Activated CD8-positive, alpha-beta memory T cell treated with anti-CD3 and anti-CD28 coated beads for 1 hour (primary cell): ENCODE results near the gene SPEM3.

Experiments used
- DNase-seq, 2 donors: peaks; one replicate each; pipeline ENCODE4 v3.0.0-alpha.2; 2020; ENCODE audit warnings: low read depth in 1 of 2; ENCODE audit errors: extremely low read depth in 1 of 2

Gene SPEM3

DNA sequence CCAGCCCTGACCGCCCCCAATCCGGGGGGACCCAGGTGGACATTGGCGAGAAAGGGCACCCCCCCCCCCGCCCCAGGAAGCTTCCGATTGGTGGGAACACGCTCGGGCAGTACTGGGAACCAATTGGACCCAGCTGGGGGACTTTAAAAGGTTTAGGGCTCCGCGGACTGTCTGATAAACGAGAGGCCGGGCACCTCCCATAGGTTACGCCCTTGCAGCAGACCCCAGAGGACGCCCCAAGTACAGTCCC is 25.0 kb upstream of the SPEM3 start:
- no peak for DNase-seq

DNA sequence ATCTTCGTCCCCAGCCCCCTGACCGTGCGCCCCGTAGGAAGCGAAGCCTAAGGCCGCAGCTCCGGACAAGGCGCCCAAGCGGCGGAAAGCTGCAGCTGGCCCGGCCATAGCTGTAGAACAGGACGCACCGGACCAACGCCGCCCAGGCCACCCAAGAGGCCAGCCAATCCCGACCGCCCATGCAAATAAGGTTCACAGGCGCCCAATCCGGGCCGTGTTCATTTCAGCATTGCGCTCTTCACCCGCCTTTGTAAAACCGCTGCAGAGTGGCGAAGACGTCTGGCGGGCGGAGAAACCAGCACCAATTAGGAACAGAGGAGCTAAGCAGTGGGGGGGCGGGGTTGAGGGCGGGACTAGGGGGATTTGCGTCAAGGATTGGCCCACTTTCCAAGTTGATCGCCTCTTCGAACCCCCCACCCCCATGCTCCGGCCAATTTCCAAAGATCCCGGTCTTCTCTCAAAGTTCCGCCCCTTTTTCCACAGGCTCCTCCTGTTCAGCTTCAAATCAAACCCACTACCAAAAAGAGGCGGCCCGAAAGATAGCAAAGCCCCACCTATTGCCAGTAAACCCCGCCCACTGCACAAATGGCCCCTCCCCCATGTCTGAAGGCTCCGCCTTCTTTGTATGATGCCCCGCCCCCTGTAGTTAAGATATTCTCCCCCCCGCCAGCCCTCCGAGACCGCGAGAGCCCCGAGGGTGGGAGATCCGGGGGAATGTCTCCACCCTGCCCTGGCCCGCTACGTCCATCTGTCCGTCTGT is 24.5 kb upstream of the SPEM3 start, which contains the start of gene TMEM256:
TSS of gene TMEM256 (minus strand) at position 121 of the 760 bp plus-strand sequence. CDS start at position 108, 13 bp downstream.
- peak; percentile 87 to 90 for DNase-seq

DNA sequence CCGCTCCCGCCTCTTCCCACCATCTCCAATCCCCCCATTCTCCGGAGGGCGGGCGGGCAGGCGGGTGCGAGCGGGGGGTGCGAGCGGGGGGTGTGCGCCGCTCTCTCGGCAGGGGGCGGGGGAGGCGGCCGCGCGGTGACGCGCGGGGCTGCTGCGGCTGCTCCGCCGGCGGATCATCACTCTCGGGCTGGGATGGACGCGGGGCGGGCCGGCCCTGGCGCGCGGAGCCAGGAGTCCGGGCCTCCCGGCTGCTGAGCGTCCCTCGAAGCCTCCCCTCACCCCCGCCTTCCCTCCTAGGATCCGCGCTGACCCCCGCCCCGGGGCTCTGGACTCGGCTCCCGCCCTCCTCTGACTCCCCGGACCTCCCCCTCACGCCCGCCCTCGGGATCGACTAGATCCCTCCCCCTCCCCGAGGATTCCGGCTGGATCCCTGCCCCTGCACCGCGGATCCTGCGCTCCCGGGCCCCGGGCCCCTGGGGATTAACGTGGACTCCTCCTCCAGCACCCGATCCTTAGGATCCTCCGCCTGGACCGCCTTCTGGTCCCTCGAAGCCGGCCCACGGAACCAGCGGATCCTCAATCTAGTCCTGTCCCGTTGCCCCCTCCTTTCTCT is 23.8 kb upstream of the SPEM3 start:
- DNase-seq = peak; percentile 41 to 65

DNA sequence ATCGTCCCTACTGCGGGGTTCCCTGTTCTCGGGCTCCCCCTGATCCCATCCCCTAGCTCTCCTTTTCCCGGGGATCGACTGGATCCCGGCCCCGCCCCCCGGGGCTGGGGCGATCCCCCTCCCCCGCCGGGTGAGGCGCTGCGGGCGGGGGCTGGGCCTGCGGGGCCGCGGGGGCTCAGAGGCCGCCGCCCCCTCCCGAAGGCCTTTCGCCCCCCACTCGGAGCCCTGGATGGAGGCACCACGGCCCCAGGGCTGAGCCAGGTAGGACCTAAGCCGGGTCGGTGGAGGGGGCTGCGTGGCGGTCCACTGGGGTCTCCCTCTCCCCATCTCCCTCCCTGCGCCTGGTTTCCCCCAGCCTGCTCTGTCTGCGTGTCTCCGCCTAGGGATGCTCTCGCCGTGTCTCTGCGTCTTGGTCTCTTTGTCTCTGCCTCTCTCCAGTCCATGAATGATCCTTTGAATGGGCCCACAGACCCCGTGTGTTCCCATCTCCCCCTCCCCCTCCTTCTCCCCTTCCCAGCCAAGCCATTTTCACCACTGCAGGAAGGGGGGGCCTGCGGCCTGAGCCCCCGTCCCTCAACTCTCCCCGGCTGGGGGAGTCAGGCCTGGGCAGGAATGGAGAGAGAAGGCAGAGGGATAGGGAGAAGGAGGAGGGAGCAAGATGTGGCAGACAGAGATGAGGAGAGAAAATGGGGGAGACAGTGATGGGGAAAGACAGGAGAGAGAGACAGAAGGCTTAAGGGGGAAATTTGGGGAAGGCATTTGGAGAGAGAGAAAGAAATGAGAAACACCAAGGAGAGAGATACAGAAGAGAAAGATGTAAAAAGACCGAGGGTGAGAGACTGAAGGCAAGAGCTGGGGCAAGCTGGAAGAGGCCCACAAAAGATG is 23.1 kb upstream of the SPEM3 start:
- no peak for DNase-seq

DNA sequence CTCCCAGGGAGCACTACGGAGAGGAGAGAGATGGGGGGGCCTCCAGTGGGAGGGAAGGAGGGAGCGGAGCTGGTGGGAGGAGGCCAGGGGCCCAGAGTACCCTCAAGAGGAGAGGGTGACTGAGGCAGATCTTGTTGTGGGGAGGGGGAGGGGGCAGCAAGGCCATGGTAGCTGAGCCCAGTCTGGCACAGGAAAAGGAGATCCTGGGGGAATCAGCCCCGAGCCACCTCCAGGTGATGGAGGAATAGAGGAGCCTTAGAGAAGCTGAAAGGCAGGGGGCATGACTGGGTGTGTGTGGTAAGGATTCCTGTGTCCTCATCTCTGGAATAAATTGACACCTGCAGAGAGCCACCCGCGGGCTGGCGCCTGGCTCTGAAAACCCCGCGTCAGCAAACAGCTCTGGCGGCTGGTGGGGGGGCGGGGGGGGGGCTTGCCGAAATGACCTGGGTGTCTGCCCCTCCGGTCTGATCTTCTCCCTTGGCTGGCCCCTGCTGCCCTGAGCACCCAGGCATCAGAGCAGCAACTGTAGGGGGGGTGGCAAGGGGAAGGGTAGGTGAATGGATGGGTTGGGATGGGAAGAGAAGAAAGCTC is 22.3 kb upstream of the SPEM3 start:
- DNase-seq = no peak

DNA sequence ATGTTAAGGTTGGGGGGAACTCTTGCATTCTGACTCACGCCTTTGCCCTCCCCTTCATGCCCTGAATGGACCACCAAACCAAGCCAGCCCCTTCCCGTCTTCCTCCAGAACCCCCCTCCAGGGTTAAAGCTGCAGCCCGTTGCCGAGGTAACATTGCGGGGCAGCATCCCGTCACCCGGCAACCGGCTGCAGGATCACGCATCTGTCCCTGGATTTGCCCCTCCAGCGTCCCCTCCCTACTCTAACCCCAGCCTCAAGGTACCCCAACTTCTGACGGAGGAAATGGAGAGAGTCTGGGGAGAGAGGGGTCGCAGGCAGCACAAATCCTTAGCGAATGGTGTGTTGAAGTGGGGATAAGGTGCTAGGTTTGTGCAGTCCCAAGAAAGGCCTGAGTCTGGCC is 21.6 kb upstream of the SPEM3 start:
- no peak for DNase-seq

DNA sequence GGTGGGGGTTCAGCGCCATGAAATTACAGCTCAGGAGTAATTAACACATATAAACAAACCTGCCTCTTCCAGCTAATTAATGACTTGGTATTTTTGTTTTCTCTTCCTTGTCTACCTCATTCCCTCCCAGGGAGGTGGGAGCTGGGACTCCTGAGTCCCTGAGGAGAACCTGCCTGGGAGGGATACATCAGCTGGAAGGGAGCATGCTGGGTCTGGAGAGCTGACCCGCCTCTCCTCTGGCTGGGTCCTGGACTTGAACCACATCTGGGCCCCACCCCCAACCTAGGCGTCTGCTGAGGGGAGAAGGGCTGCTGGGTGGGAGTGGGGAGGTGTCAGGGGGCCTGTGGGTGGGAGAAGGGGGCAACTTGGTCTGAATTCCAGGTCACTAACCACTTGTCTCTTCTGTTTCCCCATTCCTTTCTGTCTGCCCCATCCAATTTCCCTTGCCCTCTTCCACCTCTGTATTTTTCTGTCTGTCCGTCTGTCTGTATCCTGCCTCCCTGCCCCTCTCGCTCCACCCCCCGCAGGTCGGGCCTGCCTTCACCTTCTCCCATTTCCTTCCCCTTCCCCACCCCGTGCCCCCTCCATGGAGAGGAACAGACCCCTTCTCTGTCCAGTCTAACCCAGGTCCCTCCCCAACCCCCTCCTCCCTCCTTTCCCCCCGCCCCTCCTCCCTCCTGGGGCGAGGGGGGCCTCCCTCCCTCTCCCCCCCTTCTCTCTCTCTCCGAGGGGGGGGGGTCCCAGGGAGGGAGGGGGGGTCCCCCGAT is 21.0 kb upstream of the SPEM3 start, which contains the start of gene NLGN2:
TSS of gene NLGN2 (plus strand) at position 361 of the 767 bp plus-strand sequence. CDS start 411 bp downstream, outside the sequence.
- DNase-seq = no peak

DNA sequence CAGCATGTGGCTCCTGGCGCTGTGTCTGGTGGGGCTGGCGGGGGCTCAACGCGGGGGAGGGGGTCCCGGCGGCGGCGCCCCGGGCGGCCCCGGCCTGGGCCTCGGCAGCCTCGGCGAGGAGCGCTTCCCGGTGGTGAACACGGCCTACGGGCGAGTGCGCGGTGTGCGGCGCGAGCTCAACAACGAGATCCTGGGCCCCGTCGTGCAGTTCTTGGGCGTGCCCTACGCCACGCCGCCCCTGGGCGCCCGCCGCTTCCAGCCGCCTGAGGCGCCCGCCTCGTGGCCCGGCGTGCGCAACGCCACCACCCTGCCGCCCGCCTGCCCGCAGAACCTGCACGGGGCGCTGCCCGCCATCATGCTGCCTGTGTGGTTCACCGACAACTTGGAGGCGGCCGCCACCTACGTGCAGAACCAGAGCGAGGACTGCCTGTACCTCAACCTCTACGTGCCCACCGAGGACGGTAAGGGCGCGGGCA is 20.4 kb upstream of the SPEM3 start:
- no peak for DNase-seq

DNA sequence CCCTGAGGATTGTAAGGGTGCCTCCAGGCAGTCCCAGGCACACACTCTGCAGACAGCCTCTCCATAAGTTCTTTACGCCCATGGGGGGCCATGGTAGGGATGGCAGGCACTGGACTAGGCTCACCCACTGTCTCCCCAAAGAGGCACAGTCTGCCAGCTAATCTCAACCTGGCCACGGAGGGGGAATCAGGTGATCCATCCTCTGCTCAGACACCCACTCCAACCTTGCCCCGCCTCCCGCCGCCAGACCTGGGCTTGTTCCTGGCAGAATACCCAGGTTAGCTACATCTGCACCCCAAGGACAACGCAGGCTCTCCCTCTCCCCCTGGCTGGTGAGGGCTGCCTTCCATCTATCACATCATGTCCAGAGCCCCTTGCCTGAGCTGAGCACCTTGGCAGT is 19.8 kb upstream of the SPEM3 start:
- DNase-seq = no peak

DNA sequence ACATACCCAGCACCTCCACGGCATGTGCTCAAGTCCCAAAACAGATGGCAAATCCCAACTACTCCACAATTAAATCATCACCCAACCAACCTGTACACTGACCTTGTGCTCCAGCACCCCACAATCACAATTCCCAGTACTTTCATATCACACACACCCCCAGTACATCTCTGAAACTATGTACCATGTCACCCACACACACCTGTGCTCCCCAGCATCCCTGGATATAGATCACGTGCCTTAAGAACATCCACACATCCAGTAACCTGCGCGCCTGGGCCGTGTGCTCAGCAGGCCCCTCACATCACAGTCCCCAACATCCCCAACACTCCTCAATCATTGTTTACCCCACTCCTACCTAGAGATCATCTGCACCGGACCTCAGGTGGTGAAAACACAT is 18.9 kb upstream of the SPEM3 start:
- DNase-seq = no peak

DNA sequence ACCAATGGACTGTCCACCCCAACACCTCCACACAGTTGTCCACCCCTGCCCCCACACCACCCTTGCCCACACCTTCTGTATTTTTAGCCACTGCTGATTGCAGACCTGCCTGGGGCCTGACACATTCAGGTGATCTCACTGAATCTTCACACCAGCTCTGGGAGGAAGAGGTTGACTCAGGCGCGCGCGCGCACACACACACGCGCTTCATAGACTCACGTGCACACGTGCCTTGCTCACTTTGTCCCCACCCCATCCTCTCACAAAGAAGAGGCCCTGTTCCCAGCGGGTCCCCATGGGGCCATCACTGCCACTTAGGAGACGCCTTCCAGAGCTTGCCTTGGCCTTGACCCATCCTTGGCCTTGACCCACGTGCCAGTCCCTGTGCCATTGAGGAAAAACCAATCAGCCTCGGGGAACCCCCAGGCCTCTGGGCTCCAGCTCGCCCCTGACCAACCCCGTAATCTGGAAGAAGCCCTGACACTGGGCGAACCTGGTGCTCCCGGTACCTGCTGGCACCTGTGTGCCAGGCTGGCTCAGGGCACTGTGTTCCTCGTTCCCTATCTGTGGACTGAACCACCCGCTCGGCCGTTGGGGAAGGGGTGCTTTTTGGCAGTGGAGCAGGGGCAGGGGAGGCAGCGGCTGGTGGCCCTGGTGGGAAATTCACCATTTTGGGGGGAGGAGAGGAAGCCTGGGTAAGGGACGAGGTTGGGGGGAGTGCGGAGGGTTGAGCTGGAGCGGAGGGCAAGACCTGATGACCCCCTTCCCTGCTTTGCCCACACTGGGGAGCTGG is 17.8 kb upstream of the SPEM3 start:
- no peak for DNase-seq

DNA sequence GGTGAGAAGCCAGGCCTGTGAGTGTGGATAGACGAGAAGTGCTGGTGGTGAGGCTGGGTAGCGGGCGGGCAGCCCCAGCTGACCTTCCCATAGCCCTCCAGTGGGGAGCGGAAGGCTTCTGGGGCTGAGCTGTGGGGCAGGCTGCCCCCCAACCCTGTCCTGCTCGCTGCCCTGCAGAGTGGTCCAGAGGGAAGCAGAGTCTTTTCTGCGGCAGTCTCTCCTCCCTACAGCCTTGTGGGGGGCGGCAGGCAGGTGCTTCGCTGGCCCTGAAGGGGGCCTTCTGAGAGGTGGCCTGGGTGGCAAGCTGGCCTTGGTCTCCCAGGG is 17.3 kb upstream of the SPEM3 start:
- DNase-seq = no peak

DNA sequence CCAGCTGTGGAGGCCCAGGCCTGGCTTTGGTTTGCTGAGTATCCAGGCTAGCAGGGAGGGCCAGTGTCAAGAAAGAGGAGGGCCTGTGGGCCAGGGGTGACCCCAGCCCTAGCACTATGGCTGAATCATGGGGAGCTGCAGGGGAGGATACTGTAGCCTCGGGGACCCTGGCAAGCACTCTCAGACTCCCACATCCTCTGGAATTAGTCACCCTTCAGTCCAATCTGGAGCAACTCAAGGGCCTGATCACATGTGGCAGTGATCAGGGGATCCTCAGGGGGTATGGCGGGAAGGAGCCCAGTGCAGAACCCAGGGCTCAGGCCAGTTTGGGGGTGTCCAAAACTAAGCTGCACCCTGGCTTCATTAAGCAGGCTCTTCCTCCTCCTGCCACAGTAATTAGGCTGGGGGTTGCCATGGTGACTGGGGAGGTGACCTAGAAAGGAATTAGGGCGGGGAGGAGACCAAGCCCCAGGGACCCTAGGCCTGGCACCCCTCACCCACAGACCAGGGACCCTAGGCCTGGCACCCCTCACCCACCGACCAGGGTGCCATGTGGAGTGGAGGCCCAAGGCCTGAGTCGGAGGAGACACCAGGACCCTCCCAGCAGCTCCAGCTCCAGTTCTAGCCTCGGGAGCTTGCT is 15.2 kb upstream of the SPEM3 start:
- DNase-seq = no peak

DNA sequence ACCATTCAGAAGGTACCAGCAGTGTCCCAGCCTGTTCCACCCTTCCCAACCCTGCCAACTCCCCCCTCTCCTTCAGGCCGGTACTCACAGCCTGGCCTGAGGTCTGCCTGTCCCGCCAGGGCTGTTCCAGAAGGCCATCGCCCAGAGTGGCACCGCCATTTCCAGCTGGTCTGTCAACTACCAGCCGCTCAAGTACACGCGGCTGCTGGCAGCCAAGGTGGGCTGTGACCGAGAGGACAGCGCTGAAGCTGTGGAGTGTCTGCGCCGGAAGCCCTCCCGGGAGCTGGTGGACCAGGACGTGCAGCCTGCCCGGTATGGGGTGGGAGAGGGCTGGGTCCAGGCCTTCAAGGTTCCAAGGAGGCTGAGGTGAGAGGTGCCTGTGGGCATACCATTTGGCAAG is 13.8 kb upstream of the SPEM3 start:
- DNase-seq = no peak

DNA sequence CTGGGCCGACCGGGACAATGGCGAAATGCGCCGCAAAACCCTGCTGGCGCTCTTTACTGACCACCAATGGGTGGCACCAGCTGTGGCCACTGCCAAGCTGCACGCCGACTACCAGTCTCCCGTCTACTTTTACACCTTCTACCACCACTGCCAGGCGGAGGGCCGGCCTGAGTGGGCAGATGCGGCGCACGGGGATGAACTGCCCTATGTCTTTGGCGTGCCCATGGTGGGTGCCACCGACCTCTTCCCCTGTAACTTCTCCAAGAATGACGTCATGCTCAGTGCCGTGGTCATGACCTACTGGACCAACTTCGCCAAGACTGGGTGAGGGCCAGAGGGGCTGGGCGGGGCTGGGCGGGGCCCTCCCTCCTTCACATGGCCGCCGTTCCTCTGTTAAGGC is 12.9 kb upstream of the SPEM3 start:
- DNase-seq = no peak

DNA sequence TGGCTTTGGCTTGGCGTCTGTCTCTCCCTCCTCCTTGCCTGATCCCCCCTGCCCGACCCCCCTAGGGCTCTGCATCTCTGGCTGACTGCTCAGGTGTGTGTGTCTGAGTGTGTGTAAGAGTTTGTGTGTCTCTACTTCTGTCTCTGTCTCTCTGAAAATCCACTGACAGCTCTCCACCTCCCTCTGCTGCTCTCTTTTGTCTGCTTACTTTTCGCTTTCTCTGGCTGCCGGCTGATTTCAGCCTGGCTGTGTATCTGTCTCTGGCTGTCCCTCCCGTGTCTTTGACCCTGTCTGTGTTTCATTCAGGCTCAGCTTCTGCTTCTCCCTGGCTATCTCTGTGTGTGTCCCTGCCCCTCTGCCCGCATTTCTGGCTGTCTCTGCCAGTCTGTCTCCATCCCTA is 12.3 kb upstream of the SPEM3 start:
- no peak for DNase-seq

DNA sequence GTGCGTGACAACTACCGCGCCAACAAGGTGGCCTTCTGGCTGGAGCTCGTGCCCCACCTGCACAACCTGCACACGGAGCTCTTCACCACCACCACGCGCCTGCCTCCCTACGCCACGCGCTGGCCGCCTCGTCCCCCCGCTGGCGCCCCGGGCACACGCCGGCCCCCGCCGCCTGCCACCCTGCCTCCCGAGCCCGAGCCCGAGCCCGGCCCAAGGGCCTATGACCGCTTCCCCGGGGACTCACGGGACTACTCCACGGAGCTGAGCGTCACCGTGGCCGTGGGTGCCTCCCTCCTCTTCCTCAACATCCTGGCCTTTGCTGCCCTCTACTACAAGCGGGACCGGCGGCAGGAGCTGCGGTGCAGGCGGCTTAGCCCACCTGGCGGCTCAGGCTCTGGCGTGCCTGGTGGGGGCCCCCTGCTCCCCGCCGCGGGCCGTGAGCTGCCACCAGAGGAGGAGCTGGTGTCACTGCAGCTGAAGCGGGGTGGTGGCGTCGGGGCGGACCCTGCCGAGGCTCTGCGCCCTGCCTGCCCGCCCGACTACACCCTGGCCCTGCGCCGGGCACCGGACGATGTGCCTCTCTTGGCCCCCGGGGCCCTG is 11.5 kb upstream of the SPEM3 start:
- DNase-seq = no peak

DNA sequence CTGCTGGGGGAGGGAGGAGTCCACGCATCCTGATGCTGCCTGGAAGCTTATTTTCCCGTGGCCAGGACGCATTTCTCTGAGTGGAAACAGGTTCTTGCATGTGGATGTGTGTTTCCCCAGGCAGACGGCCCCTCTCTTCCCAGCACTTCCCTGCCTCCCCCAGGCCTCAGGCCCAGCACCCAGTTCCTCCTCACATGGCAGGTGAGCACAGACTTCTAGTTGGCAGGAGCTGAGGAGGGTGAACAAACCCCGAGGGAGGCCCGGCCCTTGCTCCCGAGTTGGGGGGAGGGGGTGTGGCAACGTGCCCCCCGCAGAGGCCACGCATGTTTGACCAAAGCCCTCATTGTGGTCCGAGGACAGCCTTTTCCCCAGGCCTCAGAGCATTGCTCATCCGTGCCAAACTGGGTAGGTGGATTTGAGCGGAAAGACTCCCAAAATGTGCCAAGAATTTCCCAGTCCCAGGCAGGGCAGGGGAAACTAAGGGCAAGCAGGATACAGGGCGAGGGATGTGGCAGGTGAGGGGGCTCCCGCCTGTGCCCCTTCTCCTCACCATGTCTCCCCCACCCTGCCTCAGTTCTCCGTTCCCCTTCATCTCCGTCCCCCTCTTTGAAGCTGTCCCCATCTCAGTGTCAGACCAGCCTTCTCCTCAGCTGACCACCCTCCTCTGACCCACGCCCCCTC is 10.0 kb upstream of the SPEM3 start:
- DNase-seq = no peak
